ENCODE measurements around the gene RPS6KA5. TPM values are rescaled to one million over a fixed set of nuclear protein-coding genes. Genes with fewer than 3 reads are reported as not detected.

RPS6KA5 gene
- total RNA-seq, 1 donor from 2014 or later = 1.8 TPM

DNA sequence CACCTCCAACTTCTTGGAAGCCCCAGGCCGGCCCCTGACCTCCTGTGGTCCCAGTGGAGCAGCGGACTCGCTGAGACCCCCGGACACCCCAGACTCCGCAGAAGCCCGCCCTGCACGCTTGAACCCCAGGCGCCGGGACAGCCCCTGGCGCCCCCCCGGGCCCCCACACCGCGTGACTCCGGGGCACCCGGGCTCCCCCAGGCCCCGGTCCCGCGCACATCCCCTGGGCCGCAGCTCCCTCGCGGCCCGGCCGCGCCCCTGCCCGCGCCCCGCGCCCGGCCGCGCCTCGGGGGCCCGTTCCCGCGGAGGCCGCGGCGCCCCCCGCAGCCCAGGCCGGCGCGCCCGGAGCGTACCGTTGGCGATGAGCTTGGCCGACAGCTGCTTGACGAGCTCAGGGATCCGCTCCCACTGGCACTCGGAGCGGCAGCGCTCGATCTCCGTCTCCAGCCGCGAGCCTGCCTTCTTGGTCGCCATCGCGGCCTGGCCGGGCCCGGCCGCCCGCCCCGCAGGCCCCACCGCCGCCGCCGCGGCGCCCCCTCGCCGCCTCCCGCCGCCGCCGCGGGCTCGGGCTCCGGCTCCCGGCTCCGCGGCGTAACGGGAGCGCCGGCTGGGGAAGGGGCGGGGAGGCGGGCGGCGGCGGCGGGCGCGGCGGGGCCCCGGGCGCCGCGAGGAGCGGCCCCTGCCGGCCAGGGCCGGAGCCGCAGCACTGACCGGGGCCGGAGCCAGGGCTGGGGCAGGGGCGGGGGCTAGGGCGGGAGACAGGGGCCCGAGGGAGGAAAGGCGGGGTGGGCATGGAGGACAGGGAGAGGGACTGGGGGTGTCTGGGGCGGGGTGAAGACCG lies 244.4 kb downstream of the RPS6KA5 start, which contains the start of gene TTC7B:
Gene TTC7B, minus strand, starts transcription at position 609 of the 841 bp plus-strand sequence. Its CDS starts 135 bp downstream, at position 474.
- Histone ChIP-seq H3K4me3 (ENCODE audit: low read depth, low read length) (peak within 1 kb of the TSS; percentile 48), H3K27me3 (ENCODE audit: control insufficient read depth, insufficient read depth, low read length) (no peaks in the 10 kb centered on the region), H3K36me3 (ENCODE audit: control insufficient read depth, insufficient read depth, low read length) (no peaks in the 10 kb centered on the region)
- TF ChIP-seq, protein P1, sequence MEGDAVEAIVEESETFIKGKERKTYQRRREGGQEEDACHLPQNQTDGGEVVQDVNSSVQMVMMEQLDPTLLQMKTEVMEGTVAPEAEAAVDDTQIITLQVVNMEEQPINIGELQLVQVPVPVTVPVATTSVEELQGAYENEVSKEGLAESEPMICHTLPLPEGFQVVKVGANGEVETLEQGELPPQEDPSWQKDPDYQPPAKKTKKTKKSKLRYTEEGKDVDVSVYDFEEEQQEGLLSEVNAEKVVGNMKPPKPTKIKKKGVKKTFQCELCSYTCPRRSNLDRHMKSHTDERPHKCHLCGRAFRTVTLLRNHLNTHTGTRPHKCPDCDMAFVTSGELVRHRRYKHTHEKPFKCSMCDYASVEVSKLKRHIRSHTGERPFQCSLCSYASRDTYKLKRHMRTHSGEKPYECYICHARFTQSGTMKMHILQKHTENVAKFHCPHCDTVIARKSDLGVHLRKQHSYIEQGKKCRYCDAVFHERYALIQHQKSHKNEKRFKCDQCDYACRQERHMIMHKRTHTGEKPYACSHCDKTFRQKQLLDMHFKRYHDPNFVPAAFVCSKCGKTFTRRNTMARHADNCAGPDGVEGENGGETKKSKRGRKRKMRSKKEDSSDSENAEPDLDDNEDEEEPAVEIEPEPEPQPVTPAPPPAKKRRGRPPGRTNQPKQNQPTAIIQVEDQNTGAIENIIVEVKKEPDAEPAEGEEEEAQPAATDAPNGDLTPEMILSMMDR (IDR thresholded peaks at IDR 0.05; ENCODE audit: insufficient read depth, low read length, severe bottlenecking) = peak; percentile 39
- FAIRE-seq = no peak
- no peak for DNase-seq (ENCODE audit: low read depth)

DNA sequence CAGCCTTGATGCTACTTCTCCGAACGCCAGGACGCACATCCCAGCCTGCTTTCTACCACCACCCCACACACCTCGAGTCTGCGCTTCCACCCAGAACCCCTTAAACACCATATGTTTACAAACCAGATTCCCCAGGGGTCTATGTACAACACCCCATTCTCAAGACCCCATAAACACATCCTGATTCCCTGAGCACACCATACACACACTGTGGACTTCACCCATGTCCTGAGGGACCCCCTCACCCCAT lies 244.9 kb downstream of the RPS6KA5 start:
- H3K4me3 ChIP-seq (ENCODE audit: low read depth, low read length) = peak overlapping the region; percentile 48
- H3K27me3 ChIP-seq (ENCODE audit: control insufficient read depth, insufficient read depth, low read length) = no peaks in the 10 kb centered on the region
- no peak for FAIRE-seq
- TF ChIP-seq, protein P1 (IDR thresholded peaks at IDR 0.05; ENCODE audit: insufficient read depth, low read length, severe bottlenecking) = no peak
- H3K36me3 ChIP-seq (ENCODE audit: control insufficient read depth, insufficient read depth, low read length) = no peaks in the 10 kb centered on the region
- no peak for DNase-seq (ENCODE audit: low read depth)

DNA sequence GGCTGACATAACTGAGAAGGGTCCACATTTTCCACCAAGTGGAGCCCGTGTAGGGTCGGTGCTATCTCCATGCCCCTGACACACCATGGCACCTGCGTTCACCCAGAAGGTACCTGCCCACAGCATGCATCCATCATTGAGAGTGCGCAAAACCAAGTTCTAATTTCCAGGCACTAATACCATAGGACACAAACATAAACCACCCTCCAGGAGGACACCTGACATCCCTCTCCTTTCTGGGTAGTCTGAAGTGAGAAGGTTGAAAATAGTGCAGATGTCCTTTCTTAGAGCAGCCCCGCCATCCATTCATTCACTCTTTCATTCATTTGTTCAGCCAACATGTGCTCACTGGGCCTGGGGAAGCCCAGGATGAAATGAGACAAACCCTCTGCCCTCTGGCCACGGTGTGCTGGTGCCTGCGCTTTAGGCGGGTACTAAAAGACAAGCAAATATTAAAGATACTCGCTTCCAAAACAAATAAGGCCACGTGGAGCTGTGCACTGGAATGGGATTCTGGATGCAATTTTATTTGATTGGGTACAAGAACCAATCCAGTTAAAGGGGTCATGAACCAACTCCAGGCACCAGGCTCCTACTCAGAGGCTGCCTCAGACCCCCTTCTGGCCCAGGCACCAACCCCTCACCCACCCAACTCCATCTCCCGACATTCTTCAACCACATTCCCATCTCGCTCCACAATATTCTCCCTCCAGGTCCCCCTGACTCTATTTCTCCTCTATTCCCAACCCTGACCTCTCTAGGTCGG lies 245.5 kb downstream of the RPS6KA5 start:
- DNase-seq (ENCODE audit: low read depth) (no peak), FAIRE-seq (no peak)
- Histone ChIP-seq H3K27me3 (ENCODE audit: control insufficient read depth, insufficient read depth, low read length) (no peaks in the 10 kb centered on the region), H3K4me3 (ENCODE audit: low read depth, low read length) (peak overlapping the region; percentile 48), H3K36me3 (ENCODE audit: control insufficient read depth, insufficient read depth, low read length) (no peaks in the 10 kb centered on the region)
- TF ChIP-seq, protein P1 (IDR thresholded peaks at IDR 0.05; ENCODE audit: insufficient read depth, low read length, severe bottlenecking) = no peak

DNA sequence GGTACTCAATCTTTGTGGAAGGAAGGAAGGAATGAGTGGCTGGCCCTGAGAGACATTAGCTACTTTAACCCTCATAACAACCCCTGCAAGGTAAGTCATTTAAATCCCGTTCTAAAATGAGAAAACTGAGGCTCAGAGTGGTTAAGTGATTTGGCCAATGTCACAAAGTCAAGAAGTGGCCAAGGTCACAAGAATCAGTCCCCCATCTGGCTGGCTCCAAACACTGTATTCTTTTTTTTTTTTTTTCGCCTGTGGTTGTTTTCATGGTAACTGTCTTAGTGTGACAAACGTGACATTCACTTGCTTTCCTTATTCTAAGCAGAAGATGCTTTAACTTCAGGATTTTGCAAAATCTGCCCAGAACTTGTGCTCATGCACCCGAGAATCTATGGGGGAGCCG lies 247.0 kb downstream of the RPS6KA5 start:
- FAIRE-seq = no peak
- TF ChIP-seq, protein P1 (IDR thresholded peaks at IDR 0.05; ENCODE audit: insufficient read depth, low read length, severe bottlenecking) = no peak
- H3K36me3 ChIP-seq (ENCODE audit: control insufficient read depth, insufficient read depth, low read length) = no peaks in the 10 kb centered on the region

DNA sequence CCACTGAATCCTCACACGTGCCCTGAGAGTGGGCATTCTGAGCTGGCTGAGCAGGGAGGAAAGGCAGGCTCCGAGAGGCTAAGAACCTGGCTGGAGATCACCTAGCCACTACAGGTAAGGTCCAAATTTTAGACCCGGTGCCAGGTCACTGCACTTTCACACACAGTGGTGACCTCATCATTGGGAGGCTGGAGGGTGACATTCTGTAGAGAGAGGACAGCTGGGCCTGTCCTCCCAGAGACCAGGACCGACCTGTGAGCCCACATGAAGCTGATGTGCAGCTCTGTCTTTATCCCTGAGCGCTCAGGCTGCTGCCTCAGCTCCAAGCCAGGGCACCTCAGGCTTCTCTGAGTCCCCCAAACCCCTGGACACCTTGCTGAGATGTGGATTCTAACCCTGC lies 248.3 kb downstream of the RPS6KA5 start:
- no peaks in the 10 kb centered on the region for H3K27me3 ChIP-seq (ENCODE audit: control insufficient read depth, insufficient read depth, low read length)
- H3K36me3 ChIP-seq (ENCODE audit: control insufficient read depth, insufficient read depth, low read length) = no peaks in the 10 kb centered on the region
- TF ChIP-seq, protein P1 (IDR thresholded peaks at IDR 0.05; ENCODE audit: insufficient read depth, low read length, severe bottlenecking) = no peak
- H3K4me3 ChIP-seq (ENCODE audit: low read depth, low read length) = no peak overlapping the region
- FAIRE-seq (no peak), DNase-seq (ENCODE audit: low read depth) (no peak)

More for the DNA sequence above, 247.0 kb downstream of the RPS6KA5 start:
- no peak for DNase-seq (ENCODE audit: low read depth)
- no peak overlapping the region for H3K4me3 ChIP-seq (ENCODE audit: low read depth, low read length)
- no peaks in the 10 kb centered on the region for H3K27me3 ChIP-seq (ENCODE audit: control insufficient read depth, insufficient read depth, low read length)

Data from bronchial epithelial cell (primary cell).